Neuronal stem cell (in vitro differentiated cells): ENCODE measurements around the gene TRIM54.

ENCODE experiments used
- DNase-seq: peaks from one replicate; pipeline ENCODE4 v3.0.0-alpha.2; 2013; ENCODE audit warnings: low spot score
- H2AFZ ChIP-seq: one replicate; pipeline ENCODE4 v1.6.1; 2013; ENCODE audit warnings: mild to moderate bottlenecking, low read length, inconsistent platforms
- H2AK5ac ChIP-seq: 2 replicates; pipeline ENCODE4 v1.6.1; 2013; ENCODE audit warnings: low read depth, mild to moderate bottlenecking, inconsistent platforms, low read length, moderate library complexity, mixed read lengths
- H2BK120ac ChIP-seq: 2 replicates; pipeline ENCODE4 v1.6.1; 2013; ENCODE audit warnings: low read depth, mild to moderate bottlenecking, inconsistent platforms, low read length, moderate library complexity, mixed read lengths
- H2BK12ac ChIP-seq: one replicate; pipeline ENCODE4 v1.6.1; 2013; ENCODE audit warnings: low read length, inconsistent platforms
- H2BK15ac ChIP-seq: 2 replicates; pipeline ENCODE4 v1.6.1; 2013; ENCODE audit warnings: mild to moderate bottlenecking, low read length, inconsistent platforms, mixed read lengths
- H2BK5ac ChIP-seq: one replicate; pipeline ENCODE4 v1.6.1; 2013; ENCODE audit warnings: inconsistent platforms, mild to moderate bottlenecking, low read length, moderate library complexity
- H3K14ac ChIP-seq: one replicate; pipeline ENCODE4 v1.6.1; 2013; ENCODE audit warnings: low read length, inconsistent platforms
- H3K18ac ChIP-seq: 2 replicates; pipeline ENCODE4 v1.6.1; 2013; ENCODE audit warnings: low read length, inconsistent platforms
- H3K23ac ChIP-seq: 2 replicates; pipeline ENCODE4 v1.6.1; 2013; ENCODE audit warnings: low read depth, mild to moderate bottlenecking, mixed read lengths, low read length, inconsistent platforms; ENCODE audit not compliant: poor library complexity
- H3K27ac ChIP-seq: replicated peaks from 3 replicates; pipeline ENCODE4 v1.5.1; 2013; ENCODE audit warnings: low read length, inconsistent platforms
- H3K27me3 ChIP-seq, 3 experiments: 2 replicates each; pipeline ENCODE4 v1.6.1; 2013; ENCODE audit warnings: low read length in 3 of 3, mild to moderate bottlenecking in 2 of 3, inconsistent platforms in 1 of 3, low read depth in 1 of 3, mixed read lengths in 1 of 3, moderate library complexity in 1 of 3; ENCODE audit not compliant: control insufficient read depth in 3 of 3, insufficient read depth in 3 of 3
- H3K36me3 ChIP-seq, 2 donors: replicated peaks in 1 of 2; 2 replicates each; pipeline ENCODE4 v1.6.1; 2013; ENCODE audit warnings: low read length in 2 of 2; ENCODE audit not compliant: control insufficient read depth in 2 of 2, insufficient read depth in 2 of 2
- H3K4ac ChIP-seq: 2 replicates; pipeline ENCODE4 v1.6.1; 2013; ENCODE audit warnings: inconsistent platforms, mild to moderate bottlenecking, low read length, moderate library complexity
- H3K4me1 ChIP-seq, 2 donors: 1 replicate in 1 of 2; 2 replicates in 1 of 2; pipeline ENCODE4 v1.6.1; 2013; ENCODE audit warnings: low read length in 2 of 2, low read depth in 1 of 2; ENCODE audit not compliant: control insufficient read depth in 2 of 2, insufficient read depth in 1 of 2
- H3K4me2 ChIP-seq: one replicate; pipeline ENCODE4 v1.6.1; 2013; ENCODE audit warnings: mild to moderate bottlenecking, low read length, inconsistent platforms; ENCODE audit not compliant: insufficient read depth, poor library complexity, severe bottlenecking
- H3K4me3 ChIP-seq, 2 donors: 2 replicates each; pipeline ENCODE4 v1.5.1; 2013; ENCODE audit warnings: low read length in 2 of 2, mild to moderate bottlenecking in 2 of 2, inconsistent platforms in 1 of 2, moderate library complexity in 1 of 2
- H3K79me1 ChIP-seq: one replicate; pipeline ENCODE4 v1.6.1; 2013; ENCODE audit warnings: low read depth, mild to moderate bottlenecking, inconsistent platforms, low read length, moderate library complexity
- H3K9ac ChIP-seq: one replicate; pipeline ENCODE4 v1.6.1; 2013; ENCODE audit warnings: mild to moderate bottlenecking, low read depth, low read length, inconsistent platforms; ENCODE audit not compliant: poor library complexity
- H3K9me3 ChIP-seq, 2 donors: replicated peaks in 1 of 2; 2 replicates each; pipeline versions ENCODE3 to v1.6.1; 2013; ENCODE audit warnings: low read length in 2 of 2, mild to moderate bottlenecking in 2 of 2, inconsistent platforms in 1 of 2, low read depth in 1 of 2, mixed read lengths in 1 of 2, moderate library complexity in 1 of 2; ENCODE audit not compliant: control insufficient read depth in 2 of 2, insufficient read depth in 1 of 2
- H4K8ac ChIP-seq: one replicate; pipeline ENCODE4 v1.6.1; 2013; ENCODE audit warnings: low read depth, mild to moderate bottlenecking, inconsistent platforms, low read length, moderate library complexity
- H4K91ac ChIP-seq: one replicate; pipeline ENCODE4 v1.6.1; 2013; ENCODE audit warnings: low read length, low read depth, mild to moderate bottlenecking, inconsistent platforms; ENCODE audit not compliant: poor library complexity
- WGBS, 2 donors: extraction: QIAGEN DNeasy Blood & Tissue Kit; methylation state at CpG; one replicate each; pipeline ENCODE4 v1.1.7; 2013; ENCODE audit warnings: missing lambda C conversion rate in 2 of 2, mixed read lengths in 1 of 2; ENCODE audit not compliant: insufficient read length in 2 of 2, insufficient replicate concordance in 1 of 2; ENCODE audit errors: extremely low coverage in 2 of 2; 5-methylcytosine and 5-hydroxymethylcytosine counted together

TRIM54 gene

DNA sequence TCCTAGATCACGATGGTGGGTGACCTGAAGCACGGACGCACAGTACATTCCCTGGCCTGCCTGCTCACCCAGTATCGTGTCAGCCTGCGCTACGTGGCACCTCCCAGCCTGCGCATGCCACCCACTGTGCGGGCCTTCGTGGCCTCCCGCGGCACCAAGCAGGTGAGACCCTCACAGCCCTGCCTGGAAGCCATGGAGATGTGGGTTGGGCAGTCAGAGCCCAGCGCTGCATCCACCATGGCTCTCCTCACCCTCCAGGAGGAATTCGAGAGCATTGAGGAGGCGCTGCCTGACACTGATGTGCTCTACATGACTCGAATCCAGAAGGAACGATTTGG, 39.6 kb upstream of the TRIM54 start:
- Histone ChIP-seq H3K27me3 (no peaks in the 10 kb centered on the region), H4K91ac (no peak overlapping the region), H3K4me2 (no peak overlapping the region), H2BK5ac (no peak overlapping the region), H2AK5ac (no peak overlapping the region), H3K9me3 (peaks cover 0 to 2% of the 10 kb centered on the region in 2 donors), H3K4me1 (no peaks in the 10 kb centered on the region), H2BK120ac (no peak overlapping the region), H3K23ac (no peak overlapping the region), H3K4me3 (no peak overlapping the region), H2BK15ac (no peak overlapping the region), H4K8ac (no peak overlapping the region), H3K14ac (no peak overlapping the region), H3K9ac (no peak overlapping the region), H3K18ac (no peak overlapping the region), H3K27ac (no peak overlapping the region), H2AFZ (no peak overlapping the region), H3K79me1 (no peaks in the 10 kb centered on the region), H3K36me3 (peaks cover 65 to 78% of the 10 kb centered on the region in 2 donors), H2BK12ac (no peak overlapping the region), H3K4ac (no peak overlapping the region)
- no CpG with 5 or more reads among the region's 16 CpGs for WGBS, 2 donors
- DNase-seq: no peak

- Histone ChIP-seq H3K4me3 (no peak overlapping the region), H2BK5ac (no peak overlapping the region), H3K36me3 (peaks cover 55 to 69% of the 10 kb centered on the region in 2 donors), H2BK120ac (no peak overlapping the region), H3K18ac (no peak overlapping the region), H3K4me1 (no peaks in the 10 kb centered on the region), H3K27ac (no peak overlapping the region), H3K23ac (no peak overlapping the region), H3K4ac (no peak overlapping the region), H2AK5ac (no peak overlapping the region), H3K27me3 (no peaks in the 10 kb centered on the region), H4K91ac (no peak overlapping the region), H2BK12ac (no peak overlapping the region), H2AFZ (no peak overlapping the region), H4K8ac (no peak overlapping the region), H3K14ac (no peak overlapping the region), H3K9ac (no peak overlapping the region), H2BK15ac (no peak overlapping the region), H3K9me3 (peaks cover 0 to 2% of the 10 kb centered on the region in 2 donors), H3K4me2 (no peak overlapping the region), H3K79me1 (no peaks in the 10 kb centered on the region)
- no peak for DNase-seq
- WGBS, 2 donors: no CpG with 5 or more reads among the region's 19 CpGs
These were observed 38.7 kb upstream of the TRIM54 start for GRCh38 chr2:27243391-27244130.

GRCh38 chr2:27245116-27245515, 37.1 kb upstream of the TRIM54 start:
- no peak overlapping the region for H3K4me3 ChIP-seq
- no peak overlapping the region for H3K27ac ChIP-seq
- no peak overlapping the region for H3K14ac ChIP-seq
- peaks cover 43 to 53% of the 10 kb centered on the region in 2 donors for H3K36me3 ChIP-seq
- H2BK15ac ChIP-seq: no peak overlapping the region
- no peaks in the 10 kb centered on the region for H3K27me3 ChIP-seq
- DNase-seq: no peak
- H4K8ac ChIP-seq: no peak overlapping the region
- H3K9ac ChIP-seq: no peak overlapping the region
- H3K4me2 ChIP-seq: no peak overlapping the region
- WGBS, 2 donors: no CpG with 5 or more reads among the region's 10 CpGs
- H3K23ac ChIP-seq: no peak overlapping the region
- H2BK5ac ChIP-seq: no peak overlapping the region
- no peak overlapping the region for H2AK5ac ChIP-seq
- no peak overlapping the region for H3K18ac ChIP-seq
- H2BK120ac ChIP-seq: no peak overlapping the region
- no peaks in the 10 kb centered on the region for H3K4me1 ChIP-seq
- H4K91ac ChIP-seq: no peak overlapping the region
- no peak overlapping the region for H2BK12ac ChIP-seq
- no peaks in the 10 kb centered on the region for H3K9me3 ChIP-seq
- no peak overlapping the region for H2AFZ ChIP-seq
- no peaks in the 10 kb centered on the region for H3K79me1 ChIP-seq
- H3K4ac ChIP-seq: no peak overlapping the region

DNA sequence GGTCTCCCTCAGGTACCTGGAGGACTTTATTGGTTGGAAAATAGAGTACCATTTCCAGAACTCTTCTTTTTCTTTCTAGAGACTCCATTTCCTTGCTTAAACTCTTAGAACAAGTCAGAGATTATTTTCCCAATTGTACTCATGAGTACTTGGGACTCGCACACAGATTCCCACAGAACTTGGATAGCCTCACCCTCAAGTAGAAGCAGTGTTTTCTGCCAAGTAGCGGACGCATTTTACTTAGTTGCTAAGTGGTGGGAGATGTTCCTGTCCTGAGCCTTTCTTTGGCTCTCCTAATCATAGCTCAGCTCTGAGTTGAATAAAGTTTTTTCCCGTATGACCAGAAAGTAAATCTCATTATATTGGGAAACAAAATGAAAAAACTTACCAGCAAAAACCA, 36.6 kb upstream of the TRIM54 start:
- Histone ChIP-seq H3K4me2 (no peak overlapping the region), H3K9me3 (no peaks in the 10 kb centered on the region), H2AFZ (no peak overlapping the region), H2BK120ac (no peak overlapping the region), H3K9ac (no peak overlapping the region), H3K4me3 (no peak overlapping the region), H2AK5ac (no peak overlapping the region), H3K4ac (no peak overlapping the region), H3K4me1 (peaks cover 4% of the 10 kb centered on the region in 2 donors), H3K36me3 (peaks cover 38 to 48% of the 10 kb centered on the region in 2 donors), H3K18ac (no peak overlapping the region), H4K91ac (no peak overlapping the region), H3K14ac (no peak overlapping the region), H2BK12ac (no peak overlapping the region), H3K27me3 (peaks cover 0 to 4% (median 0%) of the 10 kb centered on the region in 3 experiments), H2BK15ac (no peak overlapping the region), H2BK5ac (no peak overlapping the region), H3K23ac (no peak overlapping the region), H3K27ac (no peak overlapping the region), H4K8ac (no peak overlapping the region), H3K79me1 (no peaks in the 10 kb centered on the region)
- no CpG with 5 or more reads among the region's 4 CpGs for WGBS, 2 donors
- no peak for DNase-seq
